HG03108 (cell line): ENCODE measurements around the gene CDK2AP2.
"Not testable (repeated sequence)": the region's sequence is repeated elsewhere in the genome, so short reads cannot be mapped to it uniquely, and the experiment has no call there.

Experiments used
- ATAC-seq: cut with Tn5 transposase; IDR thresholded peaks from one replicate; pipeline ENCODE4 v1.9.1; 2021; ENCODE audit warnings: moderate library complexity; ENCODE audit not compliant: unreplicated experiment

CDK2AP2 gene

DNA sequence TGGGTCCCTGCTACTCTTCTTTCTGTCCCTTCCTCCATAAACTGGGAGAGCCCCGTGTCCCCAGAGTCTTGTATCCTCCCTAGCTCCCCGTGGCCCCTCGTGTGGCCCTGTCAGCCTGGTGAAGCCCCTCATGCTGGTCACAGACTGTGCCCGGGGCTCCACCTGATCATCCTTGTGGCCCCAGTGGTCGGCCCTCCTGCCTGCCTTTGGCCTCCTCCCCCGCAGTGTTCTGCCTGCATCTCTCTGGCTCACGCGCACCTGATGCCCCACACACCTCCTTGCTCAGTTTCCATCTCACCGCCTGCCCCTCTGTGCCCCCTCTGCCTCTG is 16.5 kb upstream of the CDK2AP2 start:
- no peak for ATAC-seq

DNA sequence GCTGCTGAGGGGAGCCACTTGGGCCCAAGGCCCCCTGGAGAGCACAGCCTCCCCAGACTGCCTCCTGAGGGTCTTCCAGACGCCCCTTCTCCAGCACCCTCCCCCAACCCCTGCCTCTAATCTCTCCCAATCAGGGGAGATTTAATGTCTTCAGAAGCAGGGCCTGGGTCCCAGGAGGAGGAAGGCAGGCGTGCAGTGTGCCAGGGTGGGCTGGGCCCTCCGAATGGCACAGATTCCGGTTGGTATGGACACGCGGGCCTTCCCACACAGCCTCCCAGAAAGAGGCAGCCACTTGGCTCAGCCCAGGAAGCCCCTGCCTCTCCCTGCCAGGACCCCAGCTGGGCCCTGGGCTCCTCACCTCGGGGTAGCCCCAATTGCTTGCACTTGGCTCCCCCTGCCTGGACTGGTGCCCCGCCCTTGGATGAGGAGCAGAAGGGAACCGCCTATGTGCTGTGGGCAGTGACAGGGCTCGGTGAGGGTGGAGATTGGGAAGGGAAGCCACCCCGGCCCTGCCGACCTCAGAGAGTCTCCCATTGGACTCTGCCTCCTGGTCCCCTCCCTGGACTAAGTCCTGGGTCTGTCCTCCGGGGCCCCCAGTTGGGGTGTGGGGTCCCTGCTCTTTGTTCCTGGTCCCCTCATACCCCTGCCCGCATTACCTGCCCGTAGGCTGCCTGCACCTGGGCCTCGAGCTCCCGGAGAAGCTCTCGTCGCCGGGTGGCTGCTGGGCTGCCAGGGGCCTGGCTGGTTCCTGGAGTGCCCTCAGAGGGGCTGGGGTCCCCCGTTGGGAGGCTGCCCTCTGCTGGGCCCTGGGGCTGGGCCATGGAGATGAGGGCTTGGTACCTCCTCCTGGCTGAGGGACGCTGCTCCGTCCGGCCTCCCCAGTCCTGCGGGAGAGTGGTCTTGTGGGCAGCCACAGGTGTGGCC is 15.9 kb upstream of the CDK2AP2 start:
- ATAC-seq = no peak

DNA sequence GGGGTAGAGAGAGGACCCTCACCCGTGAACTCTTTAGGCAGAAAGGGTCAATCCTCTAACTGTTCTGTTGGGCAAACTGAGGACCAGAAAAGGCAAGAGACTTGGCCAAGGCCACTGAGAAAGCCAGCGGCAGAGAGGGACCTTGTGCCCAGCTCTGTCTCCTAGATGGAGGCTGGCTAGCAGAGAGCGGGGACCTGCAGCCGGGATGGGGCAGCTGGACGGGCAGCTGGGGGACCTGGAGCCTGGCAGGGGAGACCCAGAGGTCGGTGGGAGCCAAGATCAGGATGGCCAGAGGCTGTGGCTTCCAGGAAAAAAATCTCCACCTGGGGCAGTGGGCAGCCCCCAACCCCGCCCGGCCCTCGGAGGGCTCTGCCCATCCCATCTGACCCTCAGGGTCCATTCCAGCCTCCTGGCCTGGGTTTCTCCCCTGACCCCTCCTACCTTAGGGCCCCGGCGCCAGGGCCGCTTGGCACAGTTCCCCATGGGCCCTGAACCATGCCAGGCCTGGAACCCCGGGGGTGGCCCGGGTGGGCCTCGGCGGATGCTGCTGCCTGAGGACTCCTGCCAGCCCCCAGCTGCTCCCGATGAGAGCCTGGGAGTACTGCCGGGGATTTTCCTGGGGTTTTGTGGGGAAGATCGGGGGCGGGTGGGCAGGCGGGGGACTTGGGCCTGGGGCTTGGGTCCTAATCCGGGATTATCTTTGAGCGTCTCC is 15.0 kb upstream of the CDK2AP2 start, which contains the start of gene CABP2:
CABP2 (minus strand) TSS at position 603 of the 712 bp plus-strand sequence; CDS start at position 483, 120 bp downstream.
- no peak for ATAC-seq

DNA sequence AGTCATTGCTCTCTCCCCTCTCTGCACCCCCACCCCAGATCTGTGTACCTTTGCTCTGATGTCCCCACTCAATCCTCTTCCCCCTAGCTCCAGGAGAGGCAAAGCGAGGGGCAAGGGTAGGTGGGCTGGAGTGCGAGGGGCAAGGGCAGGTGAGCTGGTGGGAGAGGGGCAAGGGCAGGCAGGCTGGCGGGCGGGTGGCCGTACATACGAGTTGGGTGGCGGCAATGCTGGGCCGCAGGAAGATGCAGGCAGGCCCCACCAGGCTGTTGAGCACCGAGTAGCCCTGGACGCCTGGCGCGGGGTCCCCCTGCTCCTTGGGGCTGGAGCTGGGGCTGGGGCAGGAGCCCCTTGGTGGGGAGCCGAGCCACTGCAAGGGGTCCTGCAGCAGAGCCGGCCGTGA is 14.4 kb upstream of the CDK2AP2 start:
- no peak for ATAC-seq

DNA sequence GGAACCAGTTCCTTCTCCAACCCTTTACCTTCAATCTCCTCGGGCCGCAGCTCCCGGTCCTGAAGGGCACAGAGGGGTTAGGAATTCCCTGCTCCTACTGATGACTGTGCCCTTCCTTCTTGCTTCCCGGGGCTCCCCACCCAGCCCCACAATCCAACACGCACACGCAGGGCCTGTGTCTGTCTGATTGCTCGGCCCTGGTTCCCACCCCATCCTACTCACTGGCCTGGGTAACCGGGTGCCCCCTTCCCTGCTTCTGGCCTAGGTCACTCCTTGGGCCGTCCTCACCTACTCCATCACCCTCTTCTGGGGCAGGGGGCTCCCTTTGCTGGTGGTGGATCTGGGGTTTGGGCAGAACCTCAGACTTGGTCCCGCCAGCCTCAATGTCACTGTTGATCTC is 14.0 kb upstream of the CDK2AP2 start:
- ATAC-seq = no peak

DNA sequence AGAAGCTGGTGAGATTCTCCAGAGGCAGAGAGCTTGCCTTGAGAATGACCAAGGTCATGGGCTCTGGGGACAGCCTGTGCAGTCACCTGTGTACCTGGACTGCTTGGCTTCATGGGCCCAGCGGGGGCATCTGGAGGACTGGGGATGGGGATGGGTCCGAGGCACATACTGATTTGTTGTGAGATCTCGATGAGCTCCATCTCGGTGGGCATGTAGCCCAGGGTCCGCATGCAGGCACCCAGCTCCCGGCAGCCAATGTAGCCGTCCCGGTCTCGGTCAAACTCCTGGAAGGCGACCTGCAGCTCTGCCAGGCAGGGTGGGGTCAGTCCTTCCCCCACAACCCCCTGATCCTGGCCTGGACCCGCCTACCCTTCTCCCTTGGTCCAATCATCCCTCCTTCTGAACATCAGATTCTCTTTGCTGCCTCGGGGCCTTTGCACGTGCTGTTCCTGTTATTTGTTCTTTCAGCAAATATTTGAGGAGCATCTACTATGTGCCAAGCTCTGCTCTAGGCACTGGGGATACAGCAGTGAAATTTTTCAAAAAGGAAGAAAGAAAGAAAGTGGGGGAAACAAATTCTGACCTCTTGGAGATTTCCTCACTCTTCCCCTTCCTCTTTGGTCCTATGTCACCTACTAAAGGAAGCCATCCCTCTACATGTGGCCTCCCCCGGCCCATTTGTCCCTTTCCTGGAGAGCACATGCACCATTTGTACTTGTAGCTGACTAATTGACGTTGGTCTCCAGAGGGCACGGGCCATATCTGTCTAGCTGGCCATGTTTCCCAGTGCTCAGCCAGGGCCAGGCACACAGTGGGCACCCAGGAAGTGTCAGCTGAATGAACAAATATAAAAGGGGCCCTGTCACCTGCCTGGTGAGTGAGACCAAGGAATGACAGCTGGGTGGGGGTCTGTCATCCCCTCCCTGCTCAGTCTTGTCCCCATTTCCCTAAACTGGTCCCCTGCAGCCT is 13.2 kb upstream of the CDK2AP2 start:
- ATAC-seq = no peak

DNA sequence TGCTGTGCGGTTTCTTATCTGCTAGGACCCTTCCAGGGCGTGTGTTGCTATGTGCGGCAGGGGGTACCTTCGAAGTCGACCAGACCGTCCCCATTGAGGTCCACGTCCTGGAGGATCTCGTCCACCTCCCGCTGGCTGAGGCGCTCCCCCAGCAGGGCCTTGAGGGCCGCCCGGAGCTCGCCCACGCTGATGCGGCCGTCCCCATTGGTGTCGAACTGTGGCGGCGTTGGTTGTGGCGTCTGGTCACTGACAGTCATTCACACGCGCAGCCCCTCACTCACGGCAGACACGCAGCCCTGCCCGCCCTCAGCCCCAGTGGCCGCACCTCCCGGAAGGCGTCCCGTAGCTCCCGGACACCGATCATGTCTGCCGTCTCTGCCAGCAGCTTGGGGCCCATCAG is 11.8 kb upstream of the CDK2AP2 start:
- ATAC-seq = no peak

DNA sequence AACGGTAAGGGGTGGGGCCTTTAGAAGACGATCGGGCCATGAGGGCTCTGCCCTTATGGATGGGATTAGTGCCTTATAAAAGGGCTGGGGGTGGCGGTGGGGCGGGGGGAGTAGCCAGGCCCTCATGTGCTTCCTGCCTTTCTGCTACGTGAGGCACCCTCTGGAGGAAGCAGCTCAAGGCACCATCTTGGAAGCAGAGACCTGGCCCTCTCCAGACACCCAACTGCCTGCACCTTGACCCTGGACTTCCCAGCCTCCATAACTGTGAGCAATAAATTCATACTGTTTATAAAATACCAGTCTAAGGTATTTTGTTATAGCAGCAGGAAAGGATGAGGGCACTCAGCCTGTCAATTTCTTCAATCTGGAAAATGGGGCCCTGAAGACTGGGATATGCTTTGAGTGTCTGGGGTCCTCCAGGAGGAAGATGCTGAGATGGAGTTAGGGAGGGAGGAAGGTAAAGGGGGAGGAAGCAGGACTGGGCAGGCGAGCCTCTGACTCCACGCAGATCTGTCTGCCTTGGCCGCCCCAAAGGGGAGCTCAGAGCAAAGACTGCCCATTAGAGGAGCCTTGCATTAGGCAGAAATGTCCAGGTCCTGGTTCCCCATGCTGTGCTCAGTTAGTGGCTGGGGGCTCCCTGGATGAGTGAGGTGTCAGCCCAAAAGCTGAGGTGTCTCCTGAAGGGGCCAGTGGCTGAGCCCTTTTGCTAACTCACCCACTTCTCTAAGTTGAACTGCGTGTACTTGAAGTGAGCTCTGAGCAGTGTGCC is 10.0 kb upstream of the CDK2AP2 start:
- ATAC-seq = no peak

DNA sequence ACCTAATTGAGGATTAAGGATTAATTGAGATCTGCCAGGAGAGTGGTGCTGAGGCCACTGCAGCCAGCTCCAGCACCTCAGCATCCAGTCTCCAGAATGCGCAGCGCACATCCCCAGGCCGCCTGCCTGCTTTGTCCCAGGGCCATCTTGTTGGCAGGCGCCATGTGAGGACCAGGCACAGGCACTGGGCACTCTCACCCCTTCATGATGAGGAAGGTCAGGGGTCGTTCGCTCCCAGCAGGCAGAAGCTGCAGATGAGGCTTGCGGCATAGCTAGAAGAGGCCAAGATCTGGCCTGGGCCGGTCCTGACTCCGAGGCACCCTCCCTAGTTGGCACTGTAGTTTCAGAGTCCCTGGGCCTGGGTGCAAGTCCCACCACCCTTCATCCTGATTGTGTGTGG is 8.8 kb upstream of the CDK2AP2 start:
- no peak for ATAC-seq

DNA sequence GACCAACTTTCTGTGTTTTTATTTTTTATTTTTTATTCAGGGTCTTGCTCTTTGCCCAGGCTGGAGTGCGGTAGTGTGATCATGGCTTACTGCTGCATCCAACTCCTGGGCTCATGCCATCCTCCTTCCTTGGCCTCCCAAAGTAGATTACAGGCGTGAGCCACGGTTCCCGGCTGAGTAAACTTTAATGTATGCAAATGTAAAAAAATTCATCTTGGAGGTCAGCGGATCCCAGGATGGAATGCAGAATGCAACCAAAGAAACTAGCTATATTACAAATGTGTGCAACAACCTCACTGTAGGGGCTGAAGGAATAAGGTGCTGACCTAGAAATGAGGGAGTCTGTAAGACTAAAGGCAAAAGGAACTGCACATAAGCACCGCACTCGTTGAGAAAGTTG is 6.2 kb upstream of the CDK2AP2 start:
- ATAC-seq = no peak

DNA sequence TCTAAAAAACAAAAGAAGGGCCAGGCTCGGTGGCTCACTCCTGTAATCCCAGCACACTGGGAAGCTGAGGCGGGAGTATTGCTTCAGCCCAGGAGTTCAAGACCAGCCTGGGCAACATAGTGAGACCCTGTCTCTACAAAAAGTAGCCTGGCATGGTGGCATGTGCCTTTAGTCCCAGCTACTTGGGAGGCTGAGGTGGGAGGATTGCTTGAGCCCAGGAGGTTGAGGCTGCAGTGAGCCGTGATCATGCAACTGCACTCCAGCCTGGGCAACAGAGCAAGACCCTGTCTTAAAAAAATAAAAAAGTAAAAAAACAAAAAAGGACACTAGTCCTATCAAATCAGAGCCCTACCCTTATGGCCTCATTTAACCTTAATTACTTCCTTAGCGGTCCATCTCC is 3.6 kb upstream of the CDK2AP2 start:
- ATAC-seq = not testable (repeated sequence)

DNA sequence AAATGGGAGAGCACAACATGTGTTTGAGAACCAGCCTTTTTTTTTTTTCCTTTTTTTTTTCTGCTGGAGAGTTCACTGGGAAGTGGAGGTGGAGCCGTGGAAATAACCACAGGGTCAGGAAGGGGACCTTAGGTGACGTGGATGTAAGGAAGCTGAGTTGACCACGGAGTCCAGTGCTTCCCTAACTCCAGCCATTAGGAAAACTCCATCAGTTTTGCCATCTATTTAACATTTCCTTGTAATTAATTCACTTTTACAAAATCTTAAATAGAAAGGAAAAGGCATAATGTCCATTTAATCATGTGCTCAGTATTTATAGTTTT is 2.0 kb upstream of the CDK2AP2 start:
- no peak for ATAC-seq

DNA sequence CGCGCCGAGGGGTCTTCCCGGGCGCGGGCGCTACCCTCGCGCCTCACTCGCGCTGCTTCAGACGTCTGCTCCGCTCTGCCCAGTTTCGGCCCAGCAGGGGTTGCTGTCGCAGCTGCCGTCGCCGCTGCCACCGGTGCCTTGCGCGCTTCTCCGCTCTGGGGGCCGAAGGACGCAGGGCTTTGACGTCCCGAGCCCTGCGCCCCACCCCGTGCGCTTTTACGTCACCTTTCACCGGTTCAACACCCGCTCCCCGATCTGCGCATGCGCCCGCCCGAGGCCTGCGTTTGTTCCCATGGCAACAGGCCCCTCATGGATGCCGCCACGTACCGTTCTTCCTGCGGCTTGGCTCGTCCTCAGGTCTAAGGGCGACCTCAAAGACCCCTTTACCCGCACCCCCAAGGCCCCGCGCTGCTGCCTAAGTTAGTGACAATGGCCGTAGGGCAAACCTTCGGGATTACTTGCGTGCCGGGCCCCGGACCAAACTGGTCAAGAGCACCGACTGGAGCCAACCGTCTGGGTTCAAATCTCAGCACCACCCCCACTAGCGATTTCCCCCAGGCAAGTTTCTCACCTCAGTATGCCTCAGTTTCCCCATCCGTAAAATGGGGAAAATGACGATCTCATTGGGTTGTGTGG is 642 bp upstream of the CDK2AP2 start:
- peak; percentile 26 for ATAC-seq

DNA sequence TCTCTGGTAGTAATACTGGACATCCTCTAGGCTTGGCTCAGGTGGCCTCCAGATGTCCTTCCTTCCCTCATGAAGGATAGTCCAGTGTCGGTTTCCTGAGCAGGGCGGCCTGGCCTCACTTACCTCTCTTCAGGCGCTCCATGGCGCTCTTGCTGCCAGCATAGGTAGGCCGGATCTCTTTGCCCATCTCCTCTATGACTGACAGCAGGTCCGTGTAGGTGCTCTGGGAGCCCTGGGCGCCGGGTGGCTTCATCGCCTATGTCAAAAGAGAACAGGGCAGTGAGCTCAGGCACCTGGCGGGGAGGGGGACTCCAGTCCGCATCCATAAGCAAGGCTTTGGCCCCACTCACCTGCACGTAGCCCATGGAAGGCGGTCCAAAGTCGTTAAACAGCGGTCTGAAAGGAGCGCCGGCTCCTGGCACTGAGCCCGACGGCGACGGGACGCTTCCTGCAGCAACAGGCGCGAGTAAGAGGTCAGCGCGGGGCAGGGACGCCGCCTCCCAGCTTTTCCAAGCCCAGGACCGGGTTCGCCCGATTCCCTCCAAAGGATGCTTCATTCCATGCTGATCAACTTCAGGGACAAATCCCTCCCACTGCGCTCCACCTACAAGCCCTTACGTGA is 609 bp downstream of the CDK2AP2 start:
- no peak for ATAC-seq

DNA sequence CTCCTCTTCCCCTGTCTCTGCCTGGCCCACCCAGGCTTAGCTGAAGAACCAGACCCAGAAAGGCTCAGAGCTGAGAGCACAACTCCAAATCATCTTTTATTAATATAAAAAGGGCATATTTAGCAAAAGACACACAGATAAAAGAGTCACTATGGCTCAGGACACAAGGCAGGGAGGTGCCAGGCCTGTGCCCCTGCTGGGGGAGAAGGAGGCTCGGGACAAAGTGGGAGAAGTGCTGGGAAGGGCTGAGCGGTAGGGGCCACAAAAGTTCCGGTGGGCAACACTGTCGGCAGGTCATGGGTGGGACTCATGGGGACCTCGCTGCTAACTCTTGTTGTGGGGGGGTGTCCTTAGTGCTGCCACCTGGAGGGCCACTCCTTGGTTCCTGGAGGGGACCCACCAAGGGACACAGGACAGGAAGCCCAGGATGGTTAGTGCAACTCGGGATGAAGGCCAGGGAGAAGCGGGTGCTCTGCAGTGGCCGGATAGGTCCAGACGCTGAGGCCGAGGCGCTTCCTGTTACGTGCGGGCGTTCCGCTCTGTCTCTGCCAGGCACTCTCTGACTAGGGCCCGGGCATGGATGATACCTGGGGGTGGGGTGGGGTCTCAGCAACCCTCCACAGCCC is 1.4 kb downstream of the CDK2AP2 start:
- ATAC-seq = no peak

DNA sequence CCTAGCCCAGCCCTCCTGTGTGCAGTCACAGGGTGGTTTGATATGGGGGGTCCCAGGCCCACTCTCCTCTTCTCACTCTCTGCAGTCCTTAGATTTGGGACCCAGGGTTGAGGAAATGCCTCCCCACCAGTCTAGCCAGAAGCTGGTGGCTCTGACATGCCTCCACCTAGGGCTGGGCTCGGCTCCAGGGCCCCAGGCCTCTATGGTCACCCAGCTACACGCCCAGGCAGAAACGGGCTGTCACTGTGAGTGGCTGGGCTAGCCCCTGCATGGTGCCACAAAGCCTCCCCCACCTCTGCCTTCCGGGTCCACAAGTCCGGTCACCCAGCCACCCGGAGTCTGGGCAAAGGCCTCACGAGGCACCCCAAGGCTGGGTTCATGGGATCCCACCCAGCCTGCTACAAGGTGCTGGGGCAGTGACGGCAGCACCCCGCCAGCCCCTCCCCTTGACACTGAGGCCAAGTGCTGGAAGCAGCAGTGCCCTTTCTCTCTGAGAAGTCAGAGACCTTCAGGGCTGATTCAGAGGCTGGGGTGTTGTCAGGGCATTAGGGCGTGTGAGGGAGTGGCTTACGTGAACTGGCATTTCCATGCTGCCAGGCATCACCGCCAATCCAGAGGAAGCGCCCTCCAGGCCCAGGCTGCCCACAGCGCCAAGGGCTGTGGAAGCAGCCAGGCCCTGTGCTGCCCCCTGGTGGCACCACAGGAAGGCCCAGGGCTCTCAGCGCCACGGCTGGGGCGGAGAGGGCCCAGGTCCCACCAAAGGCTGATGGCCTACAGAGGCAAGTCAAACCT is 2.2 kb downstream of the CDK2AP2 start:
- ATAC-seq = peak; percentile 20

DNA sequence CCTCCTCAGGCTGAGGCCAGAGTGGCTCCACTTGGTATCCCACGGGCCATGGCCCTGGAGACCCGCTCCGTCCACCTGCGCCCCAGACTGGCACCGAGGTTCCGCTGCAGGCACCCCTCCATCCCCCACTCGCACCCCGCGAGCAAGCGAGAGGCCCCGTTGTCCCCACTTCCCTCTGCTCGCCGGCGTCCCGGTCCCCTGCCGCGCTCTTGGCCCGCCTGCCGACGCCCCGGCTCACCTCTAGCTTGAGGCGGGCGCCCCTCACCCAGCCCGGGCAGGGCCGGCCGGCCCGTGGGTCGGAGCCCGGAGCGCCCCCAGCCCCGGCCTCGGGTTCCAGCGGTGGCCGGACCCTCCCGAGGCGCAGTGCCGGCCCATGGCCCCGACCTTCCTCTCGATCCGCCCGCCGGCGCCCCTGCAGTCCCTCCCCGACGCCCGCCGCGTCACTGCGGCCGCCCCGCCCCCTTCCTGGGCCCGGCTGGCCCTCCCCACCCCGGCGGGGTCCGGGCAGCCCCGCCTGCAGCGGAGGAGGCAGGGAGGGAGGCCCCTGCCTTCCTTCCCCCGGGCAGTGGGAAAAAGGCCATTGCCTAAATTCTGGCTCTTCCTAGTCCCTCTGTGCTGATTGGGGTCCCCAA is 2.9 kb downstream of the CDK2AP2 start, which contains the start of gene PITPNM1:
PITPNM1 (minus strand) TSS at position 414 of the 632 bp plus-strand sequence. CDS start 1,183 bp downstream, outside the sequence.
- ATAC-seq = peak; percentile 18
